ENCODE results near the gene CIAO2B.

CIAO2B gene

DNA sequence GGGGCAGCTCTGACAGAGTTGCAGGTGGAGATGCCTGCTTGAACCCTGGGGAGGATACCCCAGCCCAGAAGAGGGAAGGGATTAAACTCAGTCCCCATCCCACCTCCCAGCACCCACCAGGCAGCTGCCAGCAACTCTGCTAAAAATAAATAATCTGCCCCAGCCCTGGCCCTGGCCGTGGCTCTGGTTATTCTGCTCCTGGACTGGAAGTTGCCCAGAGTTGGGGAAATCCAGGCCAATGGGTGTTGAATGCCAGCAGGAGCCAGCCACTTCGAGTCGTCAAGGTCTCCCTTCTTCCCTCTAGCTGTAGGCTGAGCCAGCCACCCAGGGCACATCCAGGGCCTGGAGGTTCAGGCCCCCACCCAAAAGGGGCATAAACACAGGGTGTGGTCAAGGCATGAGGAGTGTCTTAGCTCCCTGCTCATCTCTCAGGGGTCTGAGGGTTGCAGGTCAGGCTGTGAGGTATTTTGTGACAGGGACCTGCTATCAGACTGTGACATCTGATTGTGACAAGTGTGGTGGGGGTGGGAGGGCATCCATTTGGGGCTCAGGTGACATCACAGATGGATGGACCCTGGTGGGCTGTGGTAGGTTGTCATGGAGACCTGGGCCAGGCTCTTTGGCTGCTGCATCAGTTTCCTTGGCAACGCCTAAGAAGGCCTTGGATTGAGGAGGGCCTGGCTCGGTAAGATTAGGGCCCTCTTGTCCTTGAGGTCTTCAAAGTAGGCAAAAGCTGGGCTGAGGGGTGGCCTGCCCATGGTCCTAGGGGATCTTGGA, 7.8 kb downstream of the CIAO2B start:
- Histone ChIP-seq H2AK5ac (ENCODE audit: low read depth, low read length) (no peak overlapping the region), H3K27ac (replicated peaks; ENCODE audit: low read length) (no peak overlapping the region), H3K14ac (ENCODE audit: low read length) (no peak overlapping the region), H3K9me3 (replicated peaks in 1 of 2; ENCODE audit: control insufficient read depth in 2 of 2, insufficient read depth in 1 of 2, low read depth in 1 of 2, low read length in 2 of 2) (no peaks in the 10 kb centered on the region), H2AFZ (ENCODE audit: low read length) (no peak overlapping the region), H3K23ac (ENCODE audit: low read depth, low read length, poor library complexity) (no peak overlapping the region), H3K27me3 (ENCODE audit: control insufficient read depth in 3 of 3, insufficient read depth in 3 of 3, low read depth in 1 of 3, low read length in 3 of 3) (peaks cover 12 to 50% (median 37%) of the 10 kb centered on the region in 3 experiments), H2BK120ac (ENCODE audit: low read depth, low read length) (no peak overlapping the region), H3K18ac (ENCODE audit: low read length) (no peak overlapping the region), H4K8ac (ENCODE audit: low read depth, low read length) (no peak overlapping the region), H3K36me3 (replicated peaks in 1 of 2; ENCODE audit: control insufficient read depth in 2 of 2, insufficient read depth in 2 of 2, low read length in 2 of 2) (no peaks in the 10 kb centered on the region), H3K4me1 (ENCODE audit: control insufficient read depth in 2 of 2, insufficient read depth in 1 of 2, low read depth in 1 of 2, low read length in 2 of 2) (peaks cover 2 to 27% of the 10 kb centered on the region in 2 donors), H3K79me1 (ENCODE audit: low read depth, low read length) (no peaks in the 10 kb centered on the region), H2BK5ac (ENCODE audit: low read length) (no peak overlapping the region), H3K4me3 (ENCODE audit: low read length in 2 of 2) (peak overlapping the region in 1 of 2 donors; percentile 40), H3K4ac (ENCODE audit: low read length) (no peak overlapping the region), H2BK12ac (ENCODE audit: low read length) (no peak overlapping the region), H4K91ac (ENCODE audit: low read depth, low read length, poor library complexity) (no peak overlapping the region), H2BK15ac (ENCODE audit: low read length) (no peak overlapping the region), H3K4me2 (ENCODE audit: insufficient read depth, low read length, poor library complexity, severe bottlenecking) (no peak overlapping the region), H3K9ac (ENCODE audit: low read depth, low read length, poor library complexity) (no peak overlapping the region)
- no peak for DNase-seq (ENCODE audit: low spot score)
- WGBS, 2 donors (ENCODE audit: extremely low coverage in 2 of 2, insufficient read length in 2 of 2, insufficient replicate concordance in 1 of 2), result no CpG with 5 or more reads among the region's 5 CpGs

DNA sequence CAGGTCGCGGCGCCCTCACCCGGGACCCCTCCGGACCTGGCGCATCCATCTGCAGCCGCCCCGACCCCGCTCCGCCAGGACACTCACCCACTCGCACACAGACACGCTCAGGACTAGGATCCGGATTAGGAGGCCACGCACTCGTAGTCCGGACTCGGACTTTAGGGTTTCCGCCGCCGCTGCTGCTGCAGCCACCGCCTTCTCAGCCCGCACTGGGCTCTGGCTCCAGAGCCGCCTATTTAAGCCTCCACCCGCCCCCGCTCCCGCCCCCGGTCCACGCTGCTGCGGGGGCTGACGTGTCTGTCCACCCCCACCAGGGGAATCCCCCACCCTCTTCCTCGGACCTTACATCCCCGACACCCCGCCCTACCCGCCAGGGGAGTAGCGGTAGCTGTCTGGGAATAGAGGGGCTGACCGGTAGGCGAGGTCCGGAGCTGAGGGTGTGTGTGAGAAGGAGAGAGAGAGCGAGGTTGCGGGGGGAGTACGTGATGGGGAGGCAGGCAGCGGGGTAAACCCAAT, 8.8 kb downstream of the CIAO2B start, which contains the start of gene RRAD:
TSS of gene RRAD (minus strand) at position 214 of the 519 bp plus-strand sequence. CDS start 356 bp downstream, outside the sequence.
- Histone ChIP-seq H2BK120ac (ENCODE audit: low read depth, low read length) (no peak within 1 kb of the TSS), H4K8ac (ENCODE audit: low read depth, low read length) (peak within 1 kb of the TSS; percentile 7), H2AK5ac (ENCODE audit: low read depth, low read length) (peak within 1 kb of the TSS; percentile 49), H3K4me2 (ENCODE audit: insufficient read depth, low read length, poor library complexity, severe bottlenecking) (peak within 1 kb of the TSS; percentile 56), H4K91ac (ENCODE audit: low read depth, low read length, poor library complexity) (no peak within 1 kb of the TSS), H2BK12ac (ENCODE audit: low read length) (peak within 1 kb of the TSS; percentile 27), H3K27ac (replicated peaks; ENCODE audit: low read length) (no peak within 1 kb of the TSS), H3K4me3 (ENCODE audit: low read length in 2 of 2) (peak within 1 kb of the TSS in 1 of 2 donors; percentile 70), H3K4ac (ENCODE audit: low read length) (no peak within 1 kb of the TSS), H3K18ac (ENCODE audit: low read length) (peak within 1 kb of the TSS; percentile 78), H2BK15ac (ENCODE audit: low read length) (no peak within 1 kb of the TSS), H3K9me3 (replicated peaks in 1 of 2; ENCODE audit: control insufficient read depth in 2 of 2, insufficient read depth in 1 of 2, low read depth in 1 of 2, low read length in 2 of 2) (no peaks in the 10 kb centered on the region), H3K27me3 (ENCODE audit: control insufficient read depth in 3 of 3, insufficient read depth in 3 of 3, low read depth in 1 of 3, low read length in 3 of 3) (peaks cover 12 to 56% (median 37%) of the 10 kb centered on the region in 3 experiments), H3K9ac (ENCODE audit: low read depth, low read length, poor library complexity) (no peak within 1 kb of the TSS), H3K23ac (ENCODE audit: low read depth, low read length, poor library complexity) (peak within 1 kb of the TSS; percentile 83), H3K14ac (ENCODE audit: low read length) (no peak within 1 kb of the TSS), H3K4me1 (ENCODE audit: control insufficient read depth in 2 of 2, insufficient read depth in 1 of 2, low read depth in 1 of 2, low read length in 2 of 2) (peaks cover 2 to 28% of the 10 kb centered on the region in 2 donors), H3K36me3 (replicated peaks in 1 of 2; ENCODE audit: control insufficient read depth in 2 of 2, insufficient read depth in 2 of 2, low read length in 2 of 2) (no peaks in the 10 kb centered on the region), H2BK5ac (ENCODE audit: low read length) (no peak within 1 kb of the TSS), H3K79me1 (ENCODE audit: low read depth, low read length) (no peaks in the 10 kb centered on the region), H2AFZ (ENCODE audit: low read length) (peak within 1 kb of the TSS; percentile 80)
- DNase-seq (ENCODE audit: low spot score), result no peak
- no CpG with 5 or more reads among the region's 42 CpGs for WGBS, 2 donors (ENCODE audit: extremely low coverage in 2 of 2, insufficient read length in 2 of 2, insufficient replicate concordance in 1 of 2)

DNA sequence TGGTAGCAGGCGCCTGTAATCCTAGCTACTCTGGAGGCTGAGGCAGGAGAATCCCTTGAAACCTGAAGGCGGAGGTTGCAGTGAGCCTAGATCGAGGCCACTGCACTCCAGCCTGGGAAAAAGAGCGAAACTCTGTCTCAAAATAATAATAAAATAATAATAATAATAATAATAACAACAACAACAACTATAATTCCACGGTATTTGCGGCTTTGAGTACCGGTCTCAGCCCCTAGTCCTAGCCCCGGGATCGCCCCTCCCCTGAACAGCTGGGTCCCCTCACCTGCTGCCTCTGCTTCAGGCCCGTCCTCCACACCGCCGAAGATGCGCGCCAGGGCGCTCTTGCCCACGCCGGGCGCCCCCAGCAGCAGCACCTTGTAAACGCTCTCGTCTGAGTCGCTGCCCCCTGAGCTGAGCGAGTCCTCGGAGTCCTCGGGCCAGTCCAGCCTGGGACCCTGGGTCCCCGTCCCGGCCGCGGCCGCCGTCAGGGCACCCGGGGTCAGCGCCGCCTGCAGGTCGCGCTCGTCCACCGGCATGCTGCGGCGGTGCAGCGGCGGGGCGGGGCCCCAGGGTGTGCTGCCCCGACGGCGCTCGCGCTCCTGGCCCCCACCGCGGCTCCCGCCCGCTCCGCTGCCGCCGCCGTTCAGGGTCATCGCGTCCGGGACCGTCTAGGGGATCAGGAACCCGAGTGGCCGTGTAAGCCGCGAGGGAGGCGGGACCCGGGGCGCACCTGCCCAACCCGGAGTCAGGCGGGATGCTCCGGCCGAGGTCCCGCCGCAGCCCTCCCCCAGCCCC, 9.5 kb downstream of the CIAO2B start:
- peaks cover 2 to 35% of the 10 kb centered on the region in 2 donors for H3K4me1 ChIP-seq (ENCODE audit: control insufficient read depth in 2 of 2, insufficient read depth in 1 of 2, low read depth in 1 of 2, low read length in 2 of 2)

More for the DNA sequence above, 9.5 kb downstream of the CIAO2B start:
- no peak overlapping the region for H2BK120ac ChIP-seq (ENCODE audit: low read depth, low read length)
- H3K36me3 ChIP-seq (replicated peaks in 1 of 2; ENCODE audit: control insufficient read depth in 2 of 2, insufficient read depth in 2 of 2, low read length in 2 of 2), result no peaks in the 10 kb centered on the region
- no peak overlapping the region for H2BK15ac ChIP-seq (ENCODE audit: low read length)
- H3K4me2 ChIP-seq (ENCODE audit: insufficient read depth, low read length, poor library complexity, severe bottlenecking), result peak overlapping the region; percentile 56
- no peak overlapping the region for H4K8ac ChIP-seq (ENCODE audit: low read depth, low read length)
- WGBS, 2 donors (ENCODE audit: extremely low coverage in 2 of 2, insufficient read length in 2 of 2, insufficient replicate concordance in 1 of 2), result no CpG with 5 or more reads among the region's 72 CpGs
- DNase-seq (ENCODE audit: low spot score), result peak; percentile 29
- no peak overlapping the region for H3K9ac ChIP-seq (ENCODE audit: low read depth, low read length, poor library complexity)
- peaks cover 12 to 59% (median 37%) of the 10 kb centered on the region in 3 experiments for H3K27me3 ChIP-seq (ENCODE audit: control insufficient read depth in 3 of 3, insufficient read depth in 3 of 3, low read depth in 1 of 3, low read length in 3 of 3)
- H3K18ac ChIP-seq (ENCODE audit: low read length), result peak overlapping the region; percentile 78
- H3K4me3 ChIP-seq (ENCODE audit: low read length in 2 of 2), result peak overlapping the region in 1 of 2 donors; percentile 70
- peak overlapping the region; percentile 49 for H2AK5ac ChIP-seq (ENCODE audit: low read depth, low read length)
- H2BK5ac ChIP-seq (ENCODE audit: low read length), result no peak overlapping the region
- H3K4ac ChIP-seq (ENCODE audit: low read length), result no peak overlapping the region
- no peaks in the 10 kb centered on the region for H3K79me1 ChIP-seq (ENCODE audit: low read depth, low read length)
- no peak overlapping the region for H3K14ac ChIP-seq (ENCODE audit: low read length)
- H2AFZ ChIP-seq (ENCODE audit: low read length), result peak overlapping the region; percentile 80
- H3K9me3 ChIP-seq (replicated peaks in 1 of 2; ENCODE audit: control insufficient read depth in 2 of 2, insufficient read depth in 1 of 2, low read depth in 1 of 2, low read length in 2 of 2), result no peaks in the 10 kb centered on the region
- peak overlapping the region; percentile 83 for H3K23ac ChIP-seq (ENCODE audit: low read depth, low read length, poor library complexity)
- no peak overlapping the region for H4K91ac ChIP-seq (ENCODE audit: low read depth, low read length, poor library complexity)
- no peak overlapping the region for H3K27ac ChIP-seq (replicated peaks; ENCODE audit: low read length)
- H2BK12ac ChIP-seq (ENCODE audit: low read length), result peak overlapping the region; percentile 27

Data from neuronal stem cell (in vitro differentiated cells).